Left lung (tissue), 10 donors: ENCODE measurements around the gene HDLBP. TPM values are rescaled to one million over a fixed set of nuclear protein-coding genes. Genes with fewer than 3 reads are reported as not detected.

ENCODE experiments used
- ATAC-seq: fragments of 200-7000 bp; cut with Tn5 transposase; one replicate; pipeline ENCODE4 v1.9.1; 2020; ENCODE audit warnings: moderate library complexity
- DNase-seq, 4 donors: peaks; one replicate each; pipeline ENCODE4 v3.0.0-alpha.2; 2013 to 2020
- H3K27ac ChIP-seq, 2 donors: fragments of 200-600 bp; sonication (generic) in 1 of 2; one replicate each; pipeline versions ENCODE4 v1.5.0 to v1.8.0; 2020 to 2021
- H3K27me3 ChIP-seq, 2 donors: fragments of 200-600 bp; sonication (generic) in 1 of 2; one replicate each; pipeline versions ENCODE4 v1.5.0 to v1.8.0; 2020 to 2021
- H3K36me3 ChIP-seq, 2 donors: fragments of 200-600 bp; sonication (generic) in 1 of 2; one replicate each; pipeline versions ENCODE4 v1.5.0 to v1.8.0; 2020 to 2021
- H3K4me1 ChIP-seq, 2 donors: fragments of 200-600 bp; one replicate each; pipeline ENCODE4 v1.8.0; 2021
- H3K4me3 ChIP-seq, 2 donors: fragments of 200-600 bp; sonication (generic) in 1 of 2; one replicate each; pipeline versions ENCODE4 v1.5.0 to v1.8.0; 2020 to 2021; ENCODE audit warnings: mild to moderate bottlenecking in 1 of 2
- H3K9me3 ChIP-seq, 2 donors: fragments of 200-600 bp; sonication (generic) in 1 of 2; one replicate each; pipeline versions ENCODE4 v1.5.0 to v1.8.0; 2020 to 2021
- intact Hi-C, 2 donors: fragments of 100-400 bp; cut with DNase I; formaldehyde crosslinking; loops; one replicate each; pipeline versions ENCODE4 v1.11.2 to v1.14.2; 2022
- polyA plus RNA-seq, 6 donors: library from polyadenylated mRNA; unstranded; fragments of 120-200 nt; gene quantifications; one replicate each; pipeline ENCODE4 v1.2.1, GENCODE V29; 2013; ENCODE audit not compliant: insufficient read length in 6 of 6
- total RNA-seq, 2 donors: library from RNA; stranded (reverse); fragmentation: NEBNext Ultra II Directional; extraction: Animal tissue kit (Norgen Biotek cat#: 25700); gene quantifications; one replicate each; pipeline ENCODE4 v1.2.1, GENCODE V29; 2021
- TF ChIP-seq, protein P1 (sequence below), 2 donors: fragments of 200-600 bp; sonication (generic) in 1 of 2; IDR thresholded peaks; one replicate each; pipeline versions ENCODE4 v1.5.0 to v1.8.0; 2021; ENCODE audit warnings: antibody characterized with exemption in 2 of 2
- donor health status: DM: no; HTN: yes; CAD: no.
- donor health status: DM: no; HTN: no; CAD: no.

HDLBP gene
- total and polyA plus RNA-seq, 8 donors = 369 to 567 (median 401) TPM

DNA sequence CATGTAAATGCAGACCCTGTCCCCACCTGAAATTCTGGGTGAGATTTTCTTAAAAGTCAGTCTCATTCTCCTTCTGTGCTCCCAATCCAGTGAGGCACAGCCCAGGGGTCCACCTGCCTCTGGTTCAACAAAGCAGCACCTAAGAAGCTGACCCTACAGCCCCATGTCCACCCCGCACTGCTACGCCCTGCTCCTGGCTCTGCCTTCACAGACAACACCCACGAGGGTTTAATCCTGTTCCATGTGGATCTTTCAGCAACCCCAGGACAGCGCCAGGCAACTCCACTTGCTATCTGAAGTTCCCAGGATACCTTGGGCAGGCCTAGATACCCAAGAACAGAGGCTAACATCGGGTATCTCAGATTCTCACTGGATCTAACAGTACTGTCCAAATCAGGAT is 44.9 kb downstream of the HDLBP start:
- TF ChIP-seq, protein P1, sequence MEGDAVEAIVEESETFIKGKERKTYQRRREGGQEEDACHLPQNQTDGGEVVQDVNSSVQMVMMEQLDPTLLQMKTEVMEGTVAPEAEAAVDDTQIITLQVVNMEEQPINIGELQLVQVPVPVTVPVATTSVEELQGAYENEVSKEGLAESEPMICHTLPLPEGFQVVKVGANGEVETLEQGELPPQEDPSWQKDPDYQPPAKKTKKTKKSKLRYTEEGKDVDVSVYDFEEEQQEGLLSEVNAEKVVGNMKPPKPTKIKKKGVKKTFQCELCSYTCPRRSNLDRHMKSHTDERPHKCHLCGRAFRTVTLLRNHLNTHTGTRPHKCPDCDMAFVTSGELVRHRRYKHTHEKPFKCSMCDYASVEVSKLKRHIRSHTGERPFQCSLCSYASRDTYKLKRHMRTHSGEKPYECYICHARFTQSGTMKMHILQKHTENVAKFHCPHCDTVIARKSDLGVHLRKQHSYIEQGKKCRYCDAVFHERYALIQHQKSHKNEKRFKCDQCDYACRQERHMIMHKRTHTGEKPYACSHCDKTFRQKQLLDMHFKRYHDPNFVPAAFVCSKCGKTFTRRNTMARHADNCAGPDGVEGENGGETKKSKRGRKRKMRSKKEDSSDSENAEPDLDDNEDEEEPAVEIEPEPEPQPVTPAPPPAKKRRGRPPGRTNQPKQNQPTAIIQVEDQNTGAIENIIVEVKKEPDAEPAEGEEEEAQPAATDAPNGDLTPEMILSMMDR (IDR thresholded peaks at IDR 0.05) = no peak
- Histone ChIP-seq H3K4me3 (peak overlapping the region in 1 of 2 donors; percentile 79), H3K36me3 (peaks cover 0 to 34% of the 10 kb centered on the region in 2 donors), H3K27me3 (no peaks in the 10 kb centered on the region), H3K4me1 (peaks cover 22 to 56% of the 10 kb centered on the region in 2 donors), H3K27ac (peak overlapping the region in 1 of 2 donors; percentile 89), H3K9me3 (no peaks in the 10 kb centered on the region)
- ATAC-seq (no peak), DNase-seq (no peak)
- intact Hi-C loops = no loop called here

DNA sequence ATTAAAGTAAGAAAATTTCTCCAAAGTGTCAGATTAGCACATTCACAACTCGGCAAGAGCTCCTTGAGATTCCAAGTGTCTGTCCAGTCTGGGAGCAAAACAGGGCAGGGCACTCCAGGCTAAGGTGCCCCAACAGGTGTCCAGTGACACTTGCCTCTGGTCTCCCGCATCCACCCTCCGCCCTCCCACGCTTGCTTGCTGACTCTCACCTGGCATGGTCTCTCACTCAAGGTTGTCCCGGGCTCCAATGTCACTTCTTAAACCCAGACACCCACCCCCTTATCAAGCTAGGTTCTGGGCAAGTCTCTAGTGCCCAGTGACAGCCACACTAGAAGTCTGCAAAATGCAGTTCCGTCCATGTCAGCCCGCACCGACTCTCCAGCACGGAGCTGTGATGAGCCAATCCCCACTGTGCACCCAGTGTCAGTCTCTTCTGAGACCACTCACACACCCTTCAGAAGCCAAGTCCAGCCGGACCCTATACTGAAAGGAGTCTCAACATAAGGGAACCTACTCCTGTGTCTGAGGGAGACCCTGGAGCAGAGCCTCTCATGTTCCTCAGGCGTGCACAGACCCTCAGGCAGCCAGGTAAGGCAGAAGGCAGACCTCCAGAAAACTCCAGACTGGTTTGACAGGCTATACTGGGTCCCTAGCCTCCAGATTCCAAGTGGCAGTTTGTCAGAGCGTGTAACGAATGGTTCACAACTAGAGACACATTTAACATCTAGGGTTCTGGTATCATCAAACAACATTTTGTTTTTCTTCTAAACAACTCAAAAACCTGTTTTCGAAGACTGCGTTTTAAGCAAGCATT is 45.6 kb downstream of the HDLBP start:
- Histone ChIP-seq H3K9me3 (no peaks in the 10 kb centered on the region), H3K4me3 (peak overlapping the region in 1 of 2 donors; percentile 79), H3K27ac (no peak overlapping the region), H3K27me3 (no peaks in the 10 kb centered on the region), H3K36me3 (peaks cover 0 to 40% of the 10 kb centered on the region in 2 donors), H3K4me1 (peaks cover 22 to 54% of the 10 kb centered on the region in 2 donors)
- peak; percentile 61 for ATAC-seq
- intact Hi-C loops = no loop called here
- TF ChIP-seq, protein P1 (IDR thresholded peaks at IDR 0.05) = no peak
- DNase-seq = peak in 2 of 4 donors; percentile 27 to 56

DNA sequence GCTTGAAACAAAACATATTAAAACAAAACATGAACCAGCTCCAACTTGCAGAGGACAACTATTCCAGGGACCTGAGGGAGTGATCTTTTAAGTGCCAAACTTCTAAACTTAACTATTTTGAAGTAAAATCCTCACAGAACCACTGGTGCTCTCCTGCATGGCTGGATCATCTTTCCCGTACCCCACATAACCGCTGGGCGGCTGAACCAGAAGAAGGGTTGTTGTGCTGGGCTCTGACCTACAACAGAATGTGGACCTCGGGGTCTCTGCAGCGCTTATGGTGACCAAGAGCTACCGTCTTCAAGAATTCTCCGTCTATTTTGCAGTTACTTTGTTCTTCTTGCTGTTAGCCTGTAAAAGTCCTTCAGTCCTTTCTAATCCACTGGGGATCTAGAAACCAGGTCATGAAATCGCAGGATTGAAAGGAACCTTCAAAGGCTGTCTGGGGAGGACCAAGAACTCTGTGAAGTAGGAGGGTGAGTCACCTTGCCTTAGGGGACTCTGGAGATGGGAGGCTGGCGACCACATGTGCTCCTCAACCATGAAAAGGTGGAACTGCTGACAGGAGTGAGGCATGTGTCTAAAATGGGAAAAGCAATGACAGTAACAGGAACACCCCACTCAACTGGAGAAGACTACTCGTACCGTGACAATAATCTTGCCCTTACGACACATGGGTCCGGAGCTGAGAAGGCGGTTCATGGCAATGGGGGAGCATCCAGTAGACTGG is 46.6 kb downstream of the HDLBP start:
- TF ChIP-seq, protein P1 (IDR thresholded peaks at IDR 0.05) = no peak
- intact Hi-C loops = no loop called here
- peaks cover 0 to 50% of the 10 kb centered on the region in 2 donors for H3K36me3 ChIP-seq

DNA sequence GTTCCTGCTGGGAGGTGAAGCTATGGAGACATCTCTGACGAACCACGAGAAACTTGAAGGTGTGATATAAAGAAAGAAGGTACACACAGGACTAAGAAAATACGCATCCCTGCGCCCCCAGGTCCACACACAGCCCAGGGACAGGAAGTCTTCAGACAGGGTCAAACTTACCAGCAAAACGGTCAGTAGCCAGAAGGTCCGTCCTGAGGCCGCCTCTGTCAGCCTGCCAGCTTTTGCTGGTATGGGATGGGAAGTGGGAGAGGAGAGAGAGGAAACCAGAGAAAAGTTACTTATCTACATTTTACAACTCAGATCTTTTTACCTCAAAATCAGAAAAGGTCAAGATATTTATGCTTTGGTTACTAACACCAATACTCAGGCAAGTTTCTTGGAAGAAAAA is 47.2 kb downstream of the HDLBP start:
- Histone ChIP-seq H3K9me3 (no peaks in the 10 kb centered on the region), H3K27me3 (no peaks in the 10 kb centered on the region), H3K4me3 (no peak overlapping the region), H3K36me3 (peaks cover 0 to 56% of the 10 kb centered on the region in 2 donors), H3K27ac (no peak overlapping the region), H3K4me1 (peaks cover 22 to 38% of the 10 kb centered on the region in 2 donors)
- TF ChIP-seq, protein P1 (IDR thresholded peaks at IDR 0.05) = no peak
- DNase-seq (no peak), ATAC-seq (no peak)
- intact Hi-C loops = no loop called here

More for the DNA sequence above, 46.6 kb downstream of the HDLBP start:
- Histone ChIP-seq H3K27ac (no peak overlapping the region), H3K9me3 (no peaks in the 10 kb centered on the region), H3K4me3 (no peak overlapping the region), H3K27me3 (no peaks in the 10 kb centered on the region), H3K4me1 (peaks cover 22 to 44% of the 10 kb centered on the region in 2 donors)
- ATAC-seq = no peak
- DNase-seq = no peak
